ENCODE data around the gene ARID4B.
"Not testable (repeated sequence)": the region's sequence is repeated elsewhere in the genome, so short reads cannot be mapped to it uniquely, and the experiment has no call there.

Gene ARID4B

GRCh38 chr1:235366286-235366685 is 38.3 kb upstream of the ARID4B start:
- H3K4me2 ChIP-seq (ENCODE audit: low read length) = no peak overlapping the region
- H3K79me1 ChIP-seq (ENCODE audit: low read length) = peaks cover 2% of the 10 kb centered on the region
- WGBS (ENCODE audit: extremely low coverage, insufficient coverage, low lambda C conversion rate) = no CpG with 5 or more reads among the region's 5 CpGs
- H3K4me1 ChIP-seq (ENCODE audit: control insufficient read depth, low read depth, low read length) = no peaks in the 10 kb centered on the region
- no peak overlapping the region for H4K5ac ChIP-seq (ENCODE audit: low read length)
- H2BK120ac ChIP-seq (ENCODE audit: low read depth, low read length) = no peak overlapping the region
- no peak overlapping the region for H3K23ac ChIP-seq (ENCODE audit: low read length)
- H3K18ac ChIP-seq (ENCODE audit: low read length) = no peak overlapping the region
- no peak overlapping the region for H2BK15ac ChIP-seq (replicated peaks; ENCODE audit: low read depth)
- H4K8ac ChIP-seq (ENCODE audit: low read depth, low read length) = no peak overlapping the region
- H3K36me3 ChIP-seq (ENCODE audit: control insufficient read depth, insufficient read depth, low read length) = no peaks in the 10 kb centered on the region
- DNase-seq = peak; percentile 21
- H3K79me2 ChIP-seq (ENCODE audit: control insufficient read depth, insufficient read depth, low read length) = peaks cover 6% of the 10 kb centered on the region
- H2BK5ac ChIP-seq (ENCODE audit: low read length) = no peak overlapping the region
- no peak overlapping the region for H3K4me3 ChIP-seq (ENCODE audit: low read length)
- H3K27me3 ChIP-seq (ENCODE audit: insufficient read depth, low read length, poor library complexity) = no peaks in the 10 kb centered on the region
- H2AK5ac ChIP-seq (ENCODE audit: low read length) = no peak overlapping the region
- no peak overlapping the region for H3K27ac ChIP-seq (ENCODE audit: low read depth, low read length)
- no peak overlapping the region for H3K56ac ChIP-seq (ENCODE audit: low read length)
- H3K9ac ChIP-seq (ENCODE audit: low read length) = no peak overlapping the region
- no peak overlapping the region for H3K4ac ChIP-seq (ENCODE audit: low read depth, low read length)

- not testable (repeated sequence) for H2AK5ac ChIP-seq (ENCODE audit: low read length); H3K9ac ChIP-seq (ENCODE audit: low read length); H3K79me1 ChIP-seq (ENCODE audit: low read length); H3K4me1 ChIP-seq (ENCODE audit: control insufficient read depth, low read depth, low read length); H3K4me3 ChIP-seq (ENCODE audit: low read length); H3K79me2 ChIP-seq (ENCODE audit: control insufficient read depth, insufficient read depth, low read length); H2BK15ac ChIP-seq (replicated peaks; ENCODE audit: low read depth); H4K5ac ChIP-seq (ENCODE audit: low read length); H3K4ac ChIP-seq (ENCODE audit: low read depth, low read length); H3K4me2 ChIP-seq (ENCODE audit: low read length); H2BK120ac ChIP-seq (ENCODE audit: low read depth, low read length); H3K36me3 ChIP-seq (ENCODE audit: control insufficient read depth, insufficient read depth, low read length); H3K56ac ChIP-seq (ENCODE audit: low read length); H3K27ac ChIP-seq (ENCODE audit: low read depth, low read length); DNase-seq; H3K18ac ChIP-seq (ENCODE audit: low read length); H3K23ac ChIP-seq (ENCODE audit: low read length); H4K8ac ChIP-seq (ENCODE audit: low read depth, low read length); H2BK5ac ChIP-seq (ENCODE audit: low read length); H3K27me3 ChIP-seq (ENCODE audit: insufficient read depth, low read length, poor library complexity)
- WGBS (ENCODE audit: extremely low coverage, insufficient coverage, low lambda C conversion rate) = no CpG with 5 or more reads among the region's 9 CpGs
These were observed 36.2 kb upstream of the ARID4B start for GRCh38 chr1:235364189-235364588.

GRCh38 chr1:235358899-235359298 is 30.9 kb upstream of the ARID4B start:
- WGBS (ENCODE audit: extremely low coverage, insufficient coverage, low lambda C conversion rate) = no CpG with 5 or more reads among the region's 3 CpGs
- no peak overlapping the region for H2BK5ac ChIP-seq (ENCODE audit: low read length)

GRCh38 chr1:235357485-235358373 is 29.8 kb upstream of the ARID4B start:
- Histone ChIP-seq H3K4me2 (ENCODE audit: low read length) (no peak overlapping the region), H2BK5ac (ENCODE audit: low read length) (no peak overlapping the region), H3K18ac (ENCODE audit: low read length) (no peak overlapping the region), H3K27ac (ENCODE audit: low read depth, low read length) (no peak overlapping the region), H3K4me1 (ENCODE audit: control insufficient read depth, low read depth, low read length) (no peaks in the 10 kb centered on the region), H3K27me3 (ENCODE audit: insufficient read depth, low read length, poor library complexity) (no peaks in the 10 kb centered on the region), H3K79me1 (ENCODE audit: low read length) (no peaks in the 10 kb centered on the region), H3K79me2 (ENCODE audit: control insufficient read depth, insufficient read depth, low read length) (no peaks in the 10 kb centered on the region), H3K4me3 (ENCODE audit: low read length) (no peak overlapping the region), H2BK15ac (replicated peaks; ENCODE audit: low read depth) (no peak overlapping the region), H3K56ac (ENCODE audit: low read length) (peak overlapping the region; percentile 6), H4K8ac (ENCODE audit: low read depth, low read length) (no peak overlapping the region), H3K4ac (ENCODE audit: low read depth, low read length) (no peak overlapping the region), H2BK120ac (ENCODE audit: low read depth, low read length) (no peak overlapping the region), H2AK5ac (ENCODE audit: low read length) (no peak overlapping the region), H3K36me3 (ENCODE audit: control insufficient read depth, insufficient read depth, low read length) (no peaks in the 10 kb centered on the region), H4K5ac (ENCODE audit: low read length) (no peak overlapping the region), H3K9ac (ENCODE audit: low read length) (no peak overlapping the region), H3K23ac (ENCODE audit: low read length) (no peak overlapping the region)
- DNase-seq = peak; percentile 57
- no CpG with 5 or more reads among the region's 11 CpGs for WGBS (ENCODE audit: extremely low coverage, insufficient coverage, low lambda C conversion rate)

More at GRCh38 chr1:235358899-235359298, 30.9 kb upstream of the ARID4B start:
- no peaks in the 10 kb centered on the region for H3K36me3 ChIP-seq (ENCODE audit: control insufficient read depth, insufficient read depth, low read length)
- no peak overlapping the region for H3K18ac ChIP-seq (ENCODE audit: low read length)
- no peaks in the 10 kb centered on the region for H3K79me1 ChIP-seq (ENCODE audit: low read length)
- no peak overlapping the region for H3K4ac ChIP-seq (ENCODE audit: low read depth, low read length)
- no peak for DNase-seq
- H3K56ac ChIP-seq (ENCODE audit: low read length) = no peak overlapping the region
- H4K8ac ChIP-seq (ENCODE audit: low read depth, low read length) = no peak overlapping the region
- no peak overlapping the region for H2AK5ac ChIP-seq (ENCODE audit: low read length)
- H3K4me2 ChIP-seq (ENCODE audit: low read length) = no peak overlapping the region
- no peaks in the 10 kb centered on the region for H3K4me1 ChIP-seq (ENCODE audit: control insufficient read depth, low read depth, low read length)
- H2BK15ac ChIP-seq (replicated peaks; ENCODE audit: low read depth) = no peak overlapping the region
- no peak overlapping the region for H3K4me3 ChIP-seq (ENCODE audit: low read length)
- no peak overlapping the region for H3K27ac ChIP-seq (ENCODE audit: low read depth, low read length)
- no peaks in the 10 kb centered on the region for H3K79me2 ChIP-seq (ENCODE audit: control insufficient read depth, insufficient read depth, low read length)
- no peaks in the 10 kb centered on the region for H3K27me3 ChIP-seq (ENCODE audit: insufficient read depth, low read length, poor library complexity)
- H2BK120ac ChIP-seq (ENCODE audit: low read depth, low read length) = no peak overlapping the region
- no peak overlapping the region for H3K23ac ChIP-seq (ENCODE audit: low read length)
- no peak overlapping the region for H3K9ac ChIP-seq (ENCODE audit: low read length)
- no peak overlapping the region for H4K5ac ChIP-seq (ENCODE audit: low read length)

GRCh38 chr1:235351898-235352297 is 23.9 kb upstream of the ARID4B start:
- no peak overlapping the region for H3K4me3 ChIP-seq (ENCODE audit: low read length)
- no peak overlapping the region for H3K23ac ChIP-seq (ENCODE audit: low read length)
- no peaks in the 10 kb centered on the region for H3K36me3 ChIP-seq (ENCODE audit: control insufficient read depth, insufficient read depth, low read length)
- no peak overlapping the region for H2BK5ac ChIP-seq (ENCODE audit: low read length)
- H3K27ac ChIP-seq (ENCODE audit: low read depth, low read length) = no peak overlapping the region
- H3K4ac ChIP-seq (ENCODE audit: low read depth, low read length) = no peak overlapping the region
- H3K9ac ChIP-seq (ENCODE audit: low read length) = no peak overlapping the region
- H2BK15ac ChIP-seq (replicated peaks; ENCODE audit: low read depth) = no peak overlapping the region
- H2AK5ac ChIP-seq (ENCODE audit: low read length) = no peak overlapping the region
- no peaks in the 10 kb centered on the region for H3K79me2 ChIP-seq (ENCODE audit: control insufficient read depth, insufficient read depth, low read length)
- H3K56ac ChIP-seq (ENCODE audit: low read length) = no peak overlapping the region
- WGBS (ENCODE audit: extremely low coverage, insufficient coverage, low lambda C conversion rate) = no CpG with 5 or more reads among the region's 3 CpGs
- DNase-seq = no peak
- H3K4me2 ChIP-seq (ENCODE audit: low read length) = no peak overlapping the region
- H3K79me1 ChIP-seq (ENCODE audit: low read length) = no peaks in the 10 kb centered on the region
- H2BK120ac ChIP-seq (ENCODE audit: low read depth, low read length) = no peak overlapping the region
- no peak overlapping the region for H3K18ac ChIP-seq (ENCODE audit: low read length)
- H4K8ac ChIP-seq (ENCODE audit: low read depth, low read length) = no peak overlapping the region
- no peak overlapping the region for H4K5ac ChIP-seq (ENCODE audit: low read length)
- no peaks in the 10 kb centered on the region for H3K4me1 ChIP-seq (ENCODE audit: control insufficient read depth, low read depth, low read length)
- no peaks in the 10 kb centered on the region for H3K27me3 ChIP-seq (ENCODE audit: insufficient read depth, low read length, poor library complexity)

- Histone ChIP-seq H3K4me3 (ENCODE audit: low read length) (no peak overlapping the region), H3K79me2 (ENCODE audit: control insufficient read depth, insufficient read depth, low read length) (no peaks in the 10 kb centered on the region), H2BK15ac (replicated peaks; ENCODE audit: low read depth) (no peak overlapping the region), H3K4me2 (ENCODE audit: low read length) (no peak overlapping the region), H3K9ac (ENCODE audit: low read length) (no peak overlapping the region), H3K36me3 (ENCODE audit: control insufficient read depth, insufficient read depth, low read length) (no peaks in the 10 kb centered on the region), H3K18ac (ENCODE audit: low read length) (no peak overlapping the region), H3K27me3 (ENCODE audit: insufficient read depth, low read length, poor library complexity) (no peaks in the 10 kb centered on the region), H3K4me1 (ENCODE audit: control insufficient read depth, low read depth, low read length) (no peaks in the 10 kb centered on the region), H3K79me1 (ENCODE audit: low read length) (no peaks in the 10 kb centered on the region), H2AK5ac (ENCODE audit: low read length) (no peak overlapping the region), H3K27ac (ENCODE audit: low read depth, low read length) (no peak overlapping the region), H4K8ac (ENCODE audit: low read depth, low read length) (no peak overlapping the region), H3K56ac (ENCODE audit: low read length) (no peak overlapping the region), H3K23ac (ENCODE audit: low read length) (no peak overlapping the region), H2BK120ac (ENCODE audit: low read depth, low read length) (no peak overlapping the region), H3K4ac (ENCODE audit: low read depth, low read length) (no peak overlapping the region), H4K5ac (ENCODE audit: low read length) (no peak overlapping the region), H2BK5ac (ENCODE audit: low read length) (no peak overlapping the region)
- no peak for DNase-seq
- no CpG with 5 or more reads among the region's 3 CpGs for WGBS (ENCODE audit: extremely low coverage, insufficient coverage, low lambda C conversion rate)
These were observed 23.5 kb upstream of the ARID4B start for GRCh38 chr1:235351441-235351840.

All from mesendoderm (in vitro differentiated cells).